Esophagus muscularis mucosa (tissue), 3 donors: ENCODE measurements around the gene CLEC1A.

ENCODE experiments used
- EP300 ChIP-seq: sonication (generic); formaldehyde crosslinking; IDR thresholded peaks from one replicate; pipeline ENCODE4 v1.6.1; 2017; ENCODE audit warnings: antibody characterized with exemption
- POLR2A ChIP-seq: fragments of 450-650 bp; IDR thresholded peaks from one replicate; pipeline ENCODE4 v1.6.1; 2017; ENCODE audit warnings: antibody characterized with exemption, moderate library complexity, mild to moderate bottlenecking, low read depth
- POLR2AphosphoS5 ChIP-seq, 2 donors: sonication (generic); formaldehyde crosslinking; IDR thresholded peaks; one replicate each; pipeline ENCODE4 v1.6.1; 2017; ENCODE audit warnings: antibody characterized with exemption in 2 of 2

- no peak for TF ChIP-seq POLR2AphosphoS5 (IDR thresholded peaks at IDR 0.05)
- TF ChIP-seq EP300: no peak
- no peak for TF ChIP-seq POLR2A
These were observed 25.5 kb downstream of the CLEC1A start for GRCh38 chr12:10073261-10073660.
